ENCODE measurements around the gene NCOA5. TPM values are rescaled to one million over a fixed set of nuclear protein-coding genes. Genes with fewer than 3 reads are reported as not detected.

Gene NCOA5
- polyA plus RNA-seq, 1 experiment: 27.0 TPM

- peaks cover 12% of the 10 kb centered on the region for H3K27me3 ChIP-seq (ENCODE audit: control insufficient read depth, insufficient read depth, low read length)
- ChIA-PET CTCF (no interaction called here), POLR2A (no interaction called here)
- no peak overlapping the region for H3K27ac ChIP-seq (ENCODE audit: low read depth, low read length)
- no peak for DNase-seq (ENCODE audit: low read depth, low spot score)
- H3K4me3 ChIP-seq (ENCODE audit: low read depth, low read length): no peak overlapping the region
- no peaks in the 10 kb centered on the region for H3K9me3 ChIP-seq (ENCODE audit: control insufficient read depth, insufficient read depth, low read length)
- TF ChIP-seq CTCF (IDR thresholded peaks at IDR 0.05; ENCODE audit: low read depth, low read length): no peak
These were observed 41.9 kb downstream of the NCOA5 start for GRCh38 chr20:46047821-46048220.

DNA sequence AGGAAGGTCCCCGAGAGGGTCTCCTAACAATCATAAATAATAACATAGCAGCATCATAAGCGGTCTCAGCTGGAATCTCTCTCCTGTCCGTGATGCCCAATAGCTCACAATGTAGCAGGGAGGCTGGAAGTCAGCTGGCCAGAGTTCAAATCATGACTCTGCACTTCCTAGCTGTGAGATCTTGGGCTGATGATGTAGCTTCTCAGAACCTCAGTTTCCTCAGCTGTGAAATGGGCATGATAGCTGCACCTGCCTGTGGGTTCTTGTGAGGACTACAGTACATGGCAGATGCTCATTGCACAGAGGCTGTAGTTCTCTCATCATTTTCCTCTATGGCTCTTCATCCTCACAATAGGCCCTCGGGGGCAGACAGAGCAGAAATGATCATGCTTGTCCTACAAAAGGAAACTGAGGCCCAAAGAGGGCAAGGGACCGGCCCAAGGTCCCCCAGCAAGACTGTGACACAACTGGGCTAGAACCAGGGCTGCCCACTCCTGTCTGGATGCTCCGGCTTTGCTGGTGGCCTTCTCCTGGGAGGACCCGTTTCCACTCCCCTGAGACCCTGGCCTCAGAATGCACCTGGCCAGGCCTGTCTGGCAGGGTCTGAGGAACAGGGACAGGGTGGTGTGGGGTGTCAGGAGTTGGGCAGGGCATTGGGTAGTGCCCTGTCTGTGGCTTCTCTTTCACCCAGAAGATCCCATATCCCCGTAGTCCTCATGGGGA is 43.0 kb downstream of the NCOA5 start:
- POLR2A ChIA-PET: no interaction called here
- CTCF ChIA-PET: no interaction called here
- H3K27me3 ChIP-seq (ENCODE audit: control insufficient read depth, insufficient read depth, low read length): peaks cover 12% of the 10 kb centered on the region

GRCh38 chr20:46044896-46045295 is 44.9 kb downstream of the NCOA5 start:
- Histone ChIP-seq H3K27me3 (ENCODE audit: control insufficient read depth, insufficient read depth, low read length) (peaks cover 5% of the 10 kb centered on the region), H3K27ac (ENCODE audit: low read depth, low read length) (no peak overlapping the region), H3K9me3 (ENCODE audit: control insufficient read depth, insufficient read depth, low read length) (no peaks in the 10 kb centered on the region), H3K4me3 (ENCODE audit: low read depth, low read length) (no peak overlapping the region)
- ChIA-PET CTCF (no interaction called here), POLR2A (no interaction called here)
- no peak for TF ChIP-seq CTCF (IDR thresholded peaks at IDR 0.05; ENCODE audit: low read depth, low read length)
- DNase-seq (ENCODE audit: low read depth, low spot score): no peak

More for the DNA sequence above, 43.0 kb downstream of the NCOA5 start:
- DNase-seq (ENCODE audit: low read depth, low spot score): no peak
- no peak overlapping the region for H3K27ac ChIP-seq (ENCODE audit: low read depth, low read length)
- TF ChIP-seq CTCF (IDR thresholded peaks at IDR 0.05; ENCODE audit: low read depth, low read length): no peak
- H3K9me3 ChIP-seq (ENCODE audit: control insufficient read depth, insufficient read depth, low read length): no peaks in the 10 kb centered on the region
- no peak overlapping the region for H3K4me3 ChIP-seq (ENCODE audit: low read depth, low read length)

DNA sequence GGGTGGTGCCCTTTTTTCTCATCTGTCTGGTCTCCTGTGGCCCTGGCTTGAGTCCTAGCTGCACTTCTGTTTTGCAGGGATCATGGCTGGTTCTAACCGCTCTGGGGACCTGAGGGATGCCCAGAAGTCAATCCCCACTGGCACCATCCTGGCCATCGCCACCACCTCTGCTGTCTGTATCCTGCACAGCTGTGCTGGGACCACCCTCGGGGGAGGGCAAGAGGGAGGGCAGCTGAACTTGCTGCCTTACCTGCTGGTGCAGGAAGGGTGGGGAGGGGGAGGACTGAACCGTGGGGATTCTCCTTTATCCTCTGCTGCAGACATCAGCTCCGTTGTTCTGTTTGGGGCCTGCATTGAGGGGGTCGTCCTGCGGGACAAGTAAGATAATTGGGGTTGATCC is 46.2 kb downstream of the NCOA5 start:
- peaks cover 5% of the 10 kb centered on the region for H3K27me3 ChIP-seq (ENCODE audit: control insufficient read depth, insufficient read depth, low read length)
- no peak for TF ChIP-seq CTCF (IDR thresholded peaks at IDR 0.05; ENCODE audit: low read depth, low read length)
- POLR2A ChIA-PET: no interaction called here
- H3K9me3 ChIP-seq (ENCODE audit: control insufficient read depth, insufficient read depth, low read length): no peaks in the 10 kb centered on the region
- H3K4me3 ChIP-seq (ENCODE audit: low read depth, low read length): no peak overlapping the region
- no peak for DNase-seq (ENCODE audit: low read depth, low spot score)
- CTCF ChIA-PET: no interaction called here
- no peak overlapping the region for H3K27ac ChIP-seq (ENCODE audit: low read depth, low read length)

DNA sequence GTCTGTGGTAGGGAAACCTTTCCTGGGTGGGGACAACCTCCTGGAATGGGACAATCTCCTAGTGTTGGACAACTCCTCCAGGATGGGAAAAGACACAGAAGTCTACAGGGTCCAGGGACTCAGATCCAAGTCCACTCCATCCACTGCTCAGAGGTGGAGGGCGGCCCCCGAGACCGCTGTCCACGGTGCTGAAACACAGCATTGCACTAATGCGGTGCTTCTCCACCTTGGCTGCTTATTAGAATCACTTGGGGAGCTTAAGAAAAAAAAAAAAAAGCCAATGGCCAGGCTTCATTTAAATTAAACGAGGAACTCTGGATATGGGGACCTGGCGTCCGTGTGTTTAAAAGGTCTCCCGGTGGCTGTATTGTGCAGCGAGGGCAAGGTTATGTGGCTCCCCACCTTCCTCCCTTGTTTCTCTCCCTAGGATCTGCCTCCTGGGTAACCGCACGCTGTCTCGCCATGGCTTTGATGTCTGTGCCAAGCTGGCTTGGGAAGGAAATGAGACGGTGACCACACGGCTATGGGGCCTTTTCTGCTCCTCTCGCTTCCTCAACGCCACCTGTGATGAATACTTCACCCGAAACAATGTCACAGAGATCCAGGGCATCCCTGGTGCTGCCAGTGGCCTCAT is 48.7 kb downstream of the NCOA5 start:
- POLR2A ChIA-PET: no interaction called here
- no peak overlapping the region for H3K27ac ChIP-seq (ENCODE audit: low read depth, low read length)
- CTCF ChIA-PET: interaction anchor here (1.5 kb wide), 1 partner anchor 27 kb away, joined by 6 read pairs; no protein-coding TSS in a partner anchor
- H3K27me3 ChIP-seq (ENCODE audit: control insufficient read depth, insufficient read depth, low read length): peaks cover 7% of the 10 kb centered on the region
- no peak overlapping the region for H3K4me3 ChIP-seq (ENCODE audit: low read depth, low read length)
- DNase-seq (ENCODE audit: low read depth, low spot score): no peak
- no peak for TF ChIP-seq CTCF (IDR thresholded peaks at IDR 0.05; ENCODE audit: low read depth, low read length)
- H3K9me3 ChIP-seq (ENCODE audit: control insufficient read depth, insufficient read depth, low read length): no peaks in the 10 kb centered on the region
